IPS DF 6.9 (cell line): ENCODE measurements around the gene KATNAL2.
A peak's percentile ranks its signal among the peaks of the same experiment; 100 is the strongest.

ENCODE experiments used
- DNase-seq: peaks from one replicate; pipeline ENCODE4 v3.0.0-alpha.2; 2013; ENCODE audit warnings: low read depth, low spot score
- H3K27ac ChIP-seq: one replicate; pipeline ENCODE4 v1.5.1; 2013; ENCODE audit warnings: low read length, control low read depth
- H3K27me3 ChIP-seq: 2 replicates; pipeline ENCODE4 v1.6.1; 2013; ENCODE audit warnings: mild to moderate bottlenecking, low read length; ENCODE audit not compliant: control insufficient read depth, insufficient read depth
- H3K36me3 ChIP-seq: 2 replicates; pipeline ENCODE4 v1.6.1; 2013; ENCODE audit warnings: low read length; ENCODE audit not compliant: control insufficient read depth, insufficient read depth
- H3K4me1 ChIP-seq: 2 replicates; pipeline ENCODE4 v1.6.1; 2013; ENCODE audit warnings: low read length; ENCODE audit not compliant: control insufficient read depth, insufficient read depth
- H3K4me3 ChIP-seq: 2 replicates; pipeline ENCODE4 v1.5.1; 2013; ENCODE audit warnings: mild to moderate bottlenecking, low read length
- H3K9me3 ChIP-seq: 2 replicates; pipeline ENCODE4 v1.6.1; 2013; ENCODE audit warnings: low read length, inconsistent platforms; ENCODE audit not compliant: control insufficient read depth, insufficient read depth
- WGBS: extraction: QIAGEN DNeasy Blood & Tissue Kit; methylation state at CpG from one replicate; pipeline ENCODE4 v1.1.7; 2013; ENCODE audit warnings: mixed read lengths, missing lambda C conversion rate; ENCODE audit not compliant: insufficient read length, insufficient coverage; 5-methylcytosine and 5-hydroxymethylcytosine counted together

The KATNAL2 gene

DNA sequence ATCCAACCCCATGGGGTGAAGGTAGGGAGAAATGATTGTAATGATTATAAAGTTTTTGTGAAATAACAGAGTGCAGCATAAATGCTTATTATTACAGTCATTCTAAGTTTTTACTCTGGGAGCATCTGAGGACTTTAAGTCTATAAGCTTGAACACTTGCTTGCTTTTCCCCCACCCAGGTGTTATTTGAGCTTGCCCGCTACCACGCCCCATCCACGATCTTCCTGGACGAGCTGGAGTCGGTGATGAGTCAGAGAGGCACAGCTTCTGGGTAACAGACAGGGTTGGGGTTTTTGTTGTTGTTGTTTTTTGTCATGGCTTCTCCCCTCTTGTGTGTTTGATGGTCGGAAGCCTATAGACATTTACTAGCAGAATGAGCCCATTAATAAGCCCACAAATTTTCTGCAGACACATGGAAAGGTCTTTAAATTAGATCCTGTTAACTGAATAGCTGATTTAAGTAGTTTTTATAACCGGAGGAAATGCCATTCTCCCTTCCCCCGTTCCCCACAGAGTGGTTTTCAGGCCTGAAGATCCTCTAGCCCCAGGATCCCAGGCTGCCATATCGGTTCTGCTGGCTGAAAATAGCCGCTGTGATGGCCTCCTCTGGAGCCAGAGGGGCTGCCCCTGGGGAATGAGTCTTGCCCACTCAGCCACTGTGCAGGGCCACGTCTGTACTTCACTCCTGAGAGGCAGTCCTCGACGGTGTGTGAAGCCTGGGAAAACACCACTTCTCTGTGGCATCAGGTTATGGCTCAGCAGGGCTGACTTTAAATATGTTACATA is 157.9 kb downstream of the KATNAL2 start:
- WGBS = no CpG with 5 or more reads among the region's 13 CpGs
- H3K27ac ChIP-seq = no peak overlapping the region
- no peak for DNase-seq
- no peaks in the 10 kb centered on the region for H3K27me3 ChIP-seq
- H3K36me3 ChIP-seq = no peaks in the 10 kb centered on the region
- no peak overlapping the region for H3K4me3 ChIP-seq
- no peaks in the 10 kb centered on the region for H3K9me3 ChIP-seq
- peaks cover 3% of the 10 kb centered on the region; the same call in 1 of the 2 replicates for H3K4me1 ChIP-seq

DNA sequence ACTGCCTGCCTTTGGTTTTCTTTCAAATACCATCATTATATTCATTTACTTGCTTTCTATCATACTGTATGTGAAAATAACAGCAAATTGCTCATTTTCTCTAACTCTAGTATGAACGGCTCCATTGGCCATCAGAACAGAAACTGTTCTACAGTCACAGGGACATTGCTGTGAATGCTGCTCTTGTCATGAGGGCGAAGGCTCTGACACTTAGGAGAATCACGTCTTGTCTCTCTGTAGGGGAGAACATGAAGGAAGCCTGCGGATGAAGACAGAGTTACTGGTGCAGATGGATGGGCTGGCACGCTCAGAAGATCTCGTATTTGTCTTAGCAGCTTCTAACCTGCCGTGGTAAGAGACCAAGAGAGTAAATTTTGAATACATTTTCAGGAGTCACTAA is 159.7 kb downstream of the KATNAL2 start:
- no CpG with 5 or more reads among the region's 7 CpGs for WGBS
- no peak overlapping the region for H3K27ac ChIP-seq
- H3K27me3 ChIP-seq = no peaks in the 10 kb centered on the region
- H3K4me3 ChIP-seq = no peak overlapping the region
- peaks cover 3% of the 10 kb centered on the region; the same call in 1 of the 2 replicates for H3K4me1 ChIP-seq
- DNase-seq = no peak
- no peaks in the 10 kb centered on the region for H3K9me3 ChIP-seq
- H3K36me3 ChIP-seq = no peaks in the 10 kb centered on the region

DNA sequence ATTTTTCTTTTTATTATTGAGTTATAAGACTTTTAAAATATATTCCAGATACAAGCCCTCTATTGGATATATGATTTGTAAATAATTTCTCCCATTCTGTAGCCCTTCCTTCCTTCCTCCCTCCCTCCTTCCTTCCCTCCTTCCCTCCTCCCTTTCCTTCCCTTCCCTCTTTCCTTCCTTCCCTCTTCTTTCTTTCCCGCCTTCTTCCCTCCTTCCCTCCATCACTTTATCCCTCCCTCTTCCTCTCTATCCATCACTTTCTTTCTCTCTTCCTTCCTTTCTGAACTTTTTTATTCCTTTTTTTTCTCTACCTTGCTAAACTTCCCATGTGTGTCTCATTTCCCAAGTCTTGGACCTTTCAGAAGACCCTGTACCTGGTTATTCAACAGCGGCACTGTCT is 163.5 kb downstream of the KATNAL2 start:
- 100% methylated on average over 1 of the region's 2 CpGs for WGBS

DNA sequence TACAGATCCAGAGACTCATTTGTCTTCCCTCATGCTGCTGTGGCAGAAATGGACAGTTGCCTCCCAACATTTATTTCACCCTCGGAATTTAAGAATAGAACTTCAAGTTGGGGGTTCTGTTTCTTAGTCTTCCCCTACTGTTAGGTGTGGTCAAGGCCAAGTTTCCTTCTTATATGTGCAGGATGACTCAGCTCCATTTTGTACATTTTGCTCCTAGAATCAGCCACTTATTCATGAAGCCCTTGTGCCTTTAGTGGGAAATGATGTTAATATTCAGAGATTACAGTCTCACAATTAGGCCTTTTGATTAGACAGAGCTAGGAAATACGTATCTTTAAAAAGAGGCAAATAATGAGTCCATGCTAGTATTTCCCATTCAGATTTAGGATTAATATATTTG is 164.2 kb downstream of the KATNAL2 start:
- H3K36me3 ChIP-seq = no peaks in the 10 kb centered on the region
- H3K27ac ChIP-seq = no peak overlapping the region
- no peak overlapping the region for H3K4me3 ChIP-seq
- DNase-seq = no peak
- H3K27me3 ChIP-seq = no peaks in the 10 kb centered on the region
- no CpG with 5 or more reads among the region's 2 CpGs for WGBS
- H3K4me1 ChIP-seq = no peaks in the 10 kb centered on the region
- no peaks in the 10 kb centered on the region for H3K9me3 ChIP-seq

More for the DNA sequence above, 163.5 kb downstream of the KATNAL2 start:
- Histone ChIP-seq H3K27me3 (no peaks in the 10 kb centered on the region), H3K4me3 (no peak overlapping the region), H3K9me3 (no peaks in the 10 kb centered on the region), H3K27ac (no peak overlapping the region), H3K36me3 (no peaks in the 10 kb centered on the region), H3K4me1 (no peaks in the 10 kb centered on the region)
- no peak for DNase-seq

DNA sequence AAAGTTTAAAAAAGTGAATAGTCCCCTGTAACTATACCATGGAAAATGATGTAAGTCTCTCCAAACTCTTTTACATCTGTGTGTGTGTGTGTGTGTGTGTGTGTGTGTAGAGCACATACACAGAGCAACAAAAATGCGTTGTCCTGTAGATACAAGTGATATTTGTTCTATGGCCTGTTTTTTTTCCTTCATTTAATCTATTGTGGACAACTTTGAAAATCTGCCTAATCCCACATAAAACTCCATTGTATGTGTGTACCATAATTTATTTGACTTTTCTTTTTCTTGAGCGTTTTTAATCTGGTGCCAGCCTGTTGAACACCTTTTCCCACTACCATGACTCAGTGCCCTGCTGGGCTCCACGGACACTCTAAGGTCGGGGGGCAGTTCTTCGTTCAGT is 170.3 kb downstream of the KATNAL2 start:
- H3K27ac ChIP-seq = no peak overlapping the region
- H3K4me1 ChIP-seq = no peaks in the 10 kb centered on the region
- H3K36me3 ChIP-seq = no peaks in the 10 kb centered on the region
- no peaks in the 10 kb centered on the region for H3K9me3 ChIP-seq
- WGBS = no CpG with 5 or more reads among the region's 5 CpGs
- no peak for DNase-seq
- H3K27me3 ChIP-seq = no peaks in the 10 kb centered on the region
- H3K4me3 ChIP-seq = no peak overlapping the region

DNA sequence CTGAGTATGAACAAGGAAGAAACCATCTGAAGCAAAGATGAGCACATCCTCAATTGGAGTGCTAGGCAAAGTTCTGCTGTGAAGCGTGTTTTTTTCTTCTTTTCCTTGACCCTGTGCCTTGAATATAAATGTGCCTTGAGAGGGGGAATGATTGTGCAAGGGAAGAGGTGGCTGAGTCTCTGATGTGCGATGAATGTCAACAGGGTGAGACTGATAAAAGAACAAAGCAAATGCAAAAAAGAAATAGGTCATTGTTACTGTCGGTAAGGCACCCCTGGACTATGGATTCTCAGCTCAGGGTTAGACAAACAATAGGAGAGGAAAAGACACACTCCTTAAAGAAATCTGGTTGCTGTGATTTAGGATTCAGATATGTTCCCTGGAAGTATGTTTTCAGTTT is 178.4 kb downstream of the KATNAL2 start:
- Histone ChIP-seq H3K4me1 (no peaks in the 10 kb centered on the region), H3K27me3 (no peaks in the 10 kb centered on the region), H3K36me3 (no peaks in the 10 kb centered on the region), H3K9me3 (no peaks in the 10 kb centered on the region), H3K27ac (no peak overlapping the region), H3K4me3 (no peak overlapping the region)
- no CpG with 5 or more reads among the region's 3 CpGs for WGBS
- DNase-seq = no peak

DNA sequence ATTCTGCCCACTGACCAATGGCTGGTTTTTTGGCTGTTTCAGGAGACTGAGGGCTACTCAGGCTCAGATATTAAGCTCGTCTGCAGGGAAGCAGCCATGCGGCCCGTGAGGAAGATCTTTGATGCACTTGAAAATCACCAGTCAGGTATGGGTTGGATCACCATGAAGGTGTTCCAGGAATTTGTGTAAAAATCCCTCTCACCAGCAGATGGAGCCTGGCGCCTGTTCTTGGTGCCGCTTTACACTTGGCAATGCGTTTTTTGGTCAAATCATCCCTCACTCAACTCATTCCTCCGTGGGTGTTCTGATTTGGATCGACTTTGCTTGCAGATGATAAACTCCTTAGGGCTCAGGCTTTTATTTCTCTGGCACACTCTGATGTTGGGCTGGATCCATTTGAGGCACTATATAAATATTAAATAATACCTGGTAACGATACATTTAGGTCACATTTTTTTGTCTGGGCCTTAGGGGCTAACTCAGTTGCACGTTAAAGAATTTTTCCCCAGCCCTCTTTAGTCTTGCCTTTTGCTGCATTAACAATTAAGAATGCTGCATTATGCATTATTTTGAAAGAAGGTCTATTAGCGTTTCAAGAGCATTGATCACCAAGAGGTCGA is 182.9 kb downstream of the KATNAL2 start:
- Histone ChIP-seq H3K4me3 (no peak overlapping the region), H3K27ac (no peak overlapping the region), H3K27me3 (no peaks in the 10 kb centered on the region), H3K4me1 (no peaks in the 10 kb centered on the region), H3K9me3 (no peaks in the 10 kb centered on the region), H3K36me3 (no peaks in the 10 kb centered on the region)
- DNase-seq = peak; percentile 45
- no CpG with 5 or more reads among the region's 12 CpGs for WGBS

DNA sequence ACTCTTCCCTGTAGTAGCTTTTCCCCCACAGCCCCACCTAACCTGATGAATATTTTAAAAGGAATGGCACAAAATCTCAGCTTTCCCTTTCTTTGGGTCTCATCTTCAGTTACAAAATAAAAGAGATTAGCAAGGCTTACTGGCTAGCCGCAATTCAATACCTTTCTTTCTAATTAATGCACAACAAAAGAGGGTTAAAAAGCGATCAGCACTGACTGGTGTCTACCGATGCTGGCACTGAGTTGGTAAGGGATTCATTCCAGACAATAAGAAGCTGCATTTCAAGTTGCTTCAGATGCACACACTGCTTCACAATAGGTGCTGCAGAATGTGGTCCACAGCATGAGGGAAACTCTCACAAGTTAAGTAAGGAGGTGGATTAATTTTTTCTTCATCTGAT is 191.0 kb downstream of the KATNAL2 start:
- Histone ChIP-seq H3K4me1 (no peaks in the 10 kb centered on the region), H3K27ac (no peak overlapping the region), H3K27me3 (no peaks in the 10 kb centered on the region), H3K36me3 (no peaks in the 10 kb centered on the region), H3K4me3 (no peak overlapping the region), H3K9me3 (no peaks in the 10 kb centered on the region)
- WGBS = no CpG with 5 or more reads among the region's 3 CpGs
- no peak for DNase-seq

DNA sequence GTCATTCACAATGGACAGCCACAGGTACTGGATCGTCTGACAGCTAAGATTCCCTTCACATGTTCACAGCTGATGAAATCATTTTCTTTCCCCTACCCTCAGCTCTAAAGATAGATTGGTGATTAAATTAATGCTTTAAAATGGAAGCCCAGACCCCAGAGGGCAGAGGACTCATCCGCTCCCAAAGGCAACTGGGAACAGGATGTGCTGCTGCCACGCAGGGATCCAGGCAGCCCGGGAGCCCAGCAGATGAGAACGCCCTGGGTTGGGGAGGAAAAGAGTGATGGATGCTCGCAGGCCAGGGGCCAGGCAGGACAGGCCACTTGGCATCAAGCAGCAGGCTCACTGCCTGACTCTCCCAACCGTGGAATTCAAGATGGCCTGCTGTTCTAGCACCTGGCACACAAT is 191.6 kb downstream of the KATNAL2 start:
- H3K36me3 ChIP-seq = no peaks in the 10 kb centered on the region
- H3K9me3 ChIP-seq = no peaks in the 10 kb centered on the region
- no peak overlapping the region for H3K4me3 ChIP-seq
- no peaks in the 10 kb centered on the region for H3K4me1 ChIP-seq
- DNase-seq = no peak
- no peak overlapping the region for H3K27ac ChIP-seq
- H3K27me3 ChIP-seq = no peaks in the 10 kb centered on the region
- no CpG with 5 or more reads among the region's 7 CpGs for WGBS

DNA sequence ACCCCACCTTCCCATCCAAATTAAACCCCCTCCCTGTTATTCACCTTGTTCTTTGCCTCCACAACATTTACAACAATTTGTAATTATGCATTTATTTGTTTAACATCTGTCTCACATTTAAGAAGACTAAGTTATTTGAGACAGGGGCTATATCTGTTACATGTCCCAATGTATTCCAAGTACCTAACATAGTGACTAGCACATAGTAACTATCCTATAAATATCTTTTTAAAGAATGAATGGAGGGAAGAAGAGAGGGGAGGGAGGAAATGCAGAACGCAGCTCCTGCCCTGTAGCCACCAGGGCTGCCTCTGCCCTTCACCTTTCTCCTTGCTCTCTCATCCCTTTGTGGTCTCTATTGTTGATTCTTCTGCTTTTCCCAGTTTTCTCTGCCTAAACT is 192.3 kb downstream of the KATNAL2 start:
- no peaks in the 10 kb centered on the region for H3K9me3 ChIP-seq
- H3K4me1 ChIP-seq = no peaks in the 10 kb centered on the region; the same call in 1 of the 2 replicates
- DNase-seq = no peak
- H3K36me3 ChIP-seq = no peaks in the 10 kb centered on the region
- H3K27ac ChIP-seq = no peak overlapping the region
- no CpG with 5 or more reads among the region's 1 CpG for WGBS
- no peaks in the 10 kb centered on the region for H3K27me3 ChIP-seq
- H3K4me3 ChIP-seq = no peak overlapping the region
